GM23338 (cell line): Measurements from ENCODE around the gene SLC23A2.

Experiments
- CREB1 ChIP-seq: fragments of 250-450 bp; sonication (Bioruptor Pico); IDR thresholded peaks from 2 replicates; pipeline ENCODE4 v1.5.0; 2020; ENCODE audit warnings: low read depth, mild to moderate bottlenecking, moderate library complexity
- EZH2 ChIP-seq: fragments of 200-600 bp; sonication (generic); IDR thresholded peaks from one replicate; pipeline ENCODE4 v1.8.0; 2017; ENCODE audit warnings: antibody characterized with exemption, mild to moderate bottlenecking, low read depth; ENCODE audit not compliant: unreplicated experiment
- EZH2phosphoT487 ChIP-seq: fragments of 200-600 bp; sonication (generic); IDR thresholded peaks from one replicate; pipeline ENCODE4 v1.8.1; 2018; ENCODE audit warnings: antibody characterized with exemption; ENCODE audit not compliant: unreplicated experiment
- POLR2AphosphoS5 ChIP-seq: IDR thresholded peaks from 2 replicates; pipeline ENCODE4 v1.6.1; 2016; ENCODE audit warnings: antibody characterized with exemption, low read depth
- ZNF114 ChIP-seq: fragments of 250-450 bp; sonication (Bioruptor Pico); IDR thresholded peaks from 2 replicates; pipeline ENCODE4 v1.5.0; 2020; ENCODE audit warnings: mild to moderate bottlenecking, moderate library complexity
- TF ChIP-seq, protein P1 (sequence below), 2 experiments: fragments of 200-600 bp in 1 of 2; sonication (generic) in 1 of 2; conservative IDR thresholded peaks; 2 replicates each; pipeline versions ENCODE4 v1.5.1 to v1.6.1; 2016 to 2017; ENCODE audit warnings: antibody characterized with exemption in 2 of 2, low read depth in 2 of 2, mild to moderate bottlenecking in 2 of 2, moderate library complexity in 1 of 2
- TF ChIP-seq, protein P2 (sequence below): fragments of 250-450 bp; sonication (Bioruptor Pico); IDR thresholded peaks from 2 replicates; pipeline ENCODE4 v1.5.0; 2020; ENCODE audit warnings: mild to moderate bottlenecking, moderate library complexity
- TF ChIP-seq, protein P3 (sequence below): IDR thresholded peaks from one replicate; pipeline ENCODE4 v1.6.1; 2018; ENCODE audit warnings: antibody characterized with exemption; ENCODE audit not compliant: unreplicated experiment

DNA sequence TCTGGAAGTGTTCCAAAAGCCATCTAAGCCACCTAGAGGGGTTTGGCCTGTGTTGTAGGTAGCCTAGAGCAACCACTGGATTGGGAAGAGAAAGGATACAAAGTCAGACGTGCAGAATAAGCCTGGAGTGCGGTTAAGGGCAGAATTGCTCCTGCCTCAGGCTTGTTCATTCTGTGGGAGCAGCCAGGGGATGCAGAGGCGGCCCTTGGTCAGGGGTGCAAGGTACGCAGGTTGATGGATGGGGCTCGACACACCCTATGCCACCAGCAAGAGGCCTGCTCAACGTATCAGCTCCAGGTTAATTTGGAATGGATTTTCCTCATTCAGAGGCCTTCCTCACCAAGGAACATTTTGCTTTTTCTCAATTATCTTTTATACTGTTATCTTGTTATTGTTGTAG lies 129.8 kb downstream of the SLC23A2 start:
- TF ChIP-seq EZH2 (no peak), POLR2AphosphoS5 (no peak), EZH2phosphoT487 (no peak), CREB1 (CRISPR knock-in tag) (no peak), ZNF114 (CRISPR knock-in tag) (no peak)
- TF ChIP-seq, protein P1, sequence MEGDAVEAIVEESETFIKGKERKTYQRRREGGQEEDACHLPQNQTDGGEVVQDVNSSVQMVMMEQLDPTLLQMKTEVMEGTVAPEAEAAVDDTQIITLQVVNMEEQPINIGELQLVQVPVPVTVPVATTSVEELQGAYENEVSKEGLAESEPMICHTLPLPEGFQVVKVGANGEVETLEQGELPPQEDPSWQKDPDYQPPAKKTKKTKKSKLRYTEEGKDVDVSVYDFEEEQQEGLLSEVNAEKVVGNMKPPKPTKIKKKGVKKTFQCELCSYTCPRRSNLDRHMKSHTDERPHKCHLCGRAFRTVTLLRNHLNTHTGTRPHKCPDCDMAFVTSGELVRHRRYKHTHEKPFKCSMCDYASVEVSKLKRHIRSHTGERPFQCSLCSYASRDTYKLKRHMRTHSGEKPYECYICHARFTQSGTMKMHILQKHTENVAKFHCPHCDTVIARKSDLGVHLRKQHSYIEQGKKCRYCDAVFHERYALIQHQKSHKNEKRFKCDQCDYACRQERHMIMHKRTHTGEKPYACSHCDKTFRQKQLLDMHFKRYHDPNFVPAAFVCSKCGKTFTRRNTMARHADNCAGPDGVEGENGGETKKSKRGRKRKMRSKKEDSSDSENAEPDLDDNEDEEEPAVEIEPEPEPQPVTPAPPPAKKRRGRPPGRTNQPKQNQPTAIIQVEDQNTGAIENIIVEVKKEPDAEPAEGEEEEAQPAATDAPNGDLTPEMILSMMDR (conservative IDR thresholded peaks at IDR 0.05; ENCODE audit: low read depth in 2 of 2), result no peak
- TF ChIP-seq, protein P2, sequence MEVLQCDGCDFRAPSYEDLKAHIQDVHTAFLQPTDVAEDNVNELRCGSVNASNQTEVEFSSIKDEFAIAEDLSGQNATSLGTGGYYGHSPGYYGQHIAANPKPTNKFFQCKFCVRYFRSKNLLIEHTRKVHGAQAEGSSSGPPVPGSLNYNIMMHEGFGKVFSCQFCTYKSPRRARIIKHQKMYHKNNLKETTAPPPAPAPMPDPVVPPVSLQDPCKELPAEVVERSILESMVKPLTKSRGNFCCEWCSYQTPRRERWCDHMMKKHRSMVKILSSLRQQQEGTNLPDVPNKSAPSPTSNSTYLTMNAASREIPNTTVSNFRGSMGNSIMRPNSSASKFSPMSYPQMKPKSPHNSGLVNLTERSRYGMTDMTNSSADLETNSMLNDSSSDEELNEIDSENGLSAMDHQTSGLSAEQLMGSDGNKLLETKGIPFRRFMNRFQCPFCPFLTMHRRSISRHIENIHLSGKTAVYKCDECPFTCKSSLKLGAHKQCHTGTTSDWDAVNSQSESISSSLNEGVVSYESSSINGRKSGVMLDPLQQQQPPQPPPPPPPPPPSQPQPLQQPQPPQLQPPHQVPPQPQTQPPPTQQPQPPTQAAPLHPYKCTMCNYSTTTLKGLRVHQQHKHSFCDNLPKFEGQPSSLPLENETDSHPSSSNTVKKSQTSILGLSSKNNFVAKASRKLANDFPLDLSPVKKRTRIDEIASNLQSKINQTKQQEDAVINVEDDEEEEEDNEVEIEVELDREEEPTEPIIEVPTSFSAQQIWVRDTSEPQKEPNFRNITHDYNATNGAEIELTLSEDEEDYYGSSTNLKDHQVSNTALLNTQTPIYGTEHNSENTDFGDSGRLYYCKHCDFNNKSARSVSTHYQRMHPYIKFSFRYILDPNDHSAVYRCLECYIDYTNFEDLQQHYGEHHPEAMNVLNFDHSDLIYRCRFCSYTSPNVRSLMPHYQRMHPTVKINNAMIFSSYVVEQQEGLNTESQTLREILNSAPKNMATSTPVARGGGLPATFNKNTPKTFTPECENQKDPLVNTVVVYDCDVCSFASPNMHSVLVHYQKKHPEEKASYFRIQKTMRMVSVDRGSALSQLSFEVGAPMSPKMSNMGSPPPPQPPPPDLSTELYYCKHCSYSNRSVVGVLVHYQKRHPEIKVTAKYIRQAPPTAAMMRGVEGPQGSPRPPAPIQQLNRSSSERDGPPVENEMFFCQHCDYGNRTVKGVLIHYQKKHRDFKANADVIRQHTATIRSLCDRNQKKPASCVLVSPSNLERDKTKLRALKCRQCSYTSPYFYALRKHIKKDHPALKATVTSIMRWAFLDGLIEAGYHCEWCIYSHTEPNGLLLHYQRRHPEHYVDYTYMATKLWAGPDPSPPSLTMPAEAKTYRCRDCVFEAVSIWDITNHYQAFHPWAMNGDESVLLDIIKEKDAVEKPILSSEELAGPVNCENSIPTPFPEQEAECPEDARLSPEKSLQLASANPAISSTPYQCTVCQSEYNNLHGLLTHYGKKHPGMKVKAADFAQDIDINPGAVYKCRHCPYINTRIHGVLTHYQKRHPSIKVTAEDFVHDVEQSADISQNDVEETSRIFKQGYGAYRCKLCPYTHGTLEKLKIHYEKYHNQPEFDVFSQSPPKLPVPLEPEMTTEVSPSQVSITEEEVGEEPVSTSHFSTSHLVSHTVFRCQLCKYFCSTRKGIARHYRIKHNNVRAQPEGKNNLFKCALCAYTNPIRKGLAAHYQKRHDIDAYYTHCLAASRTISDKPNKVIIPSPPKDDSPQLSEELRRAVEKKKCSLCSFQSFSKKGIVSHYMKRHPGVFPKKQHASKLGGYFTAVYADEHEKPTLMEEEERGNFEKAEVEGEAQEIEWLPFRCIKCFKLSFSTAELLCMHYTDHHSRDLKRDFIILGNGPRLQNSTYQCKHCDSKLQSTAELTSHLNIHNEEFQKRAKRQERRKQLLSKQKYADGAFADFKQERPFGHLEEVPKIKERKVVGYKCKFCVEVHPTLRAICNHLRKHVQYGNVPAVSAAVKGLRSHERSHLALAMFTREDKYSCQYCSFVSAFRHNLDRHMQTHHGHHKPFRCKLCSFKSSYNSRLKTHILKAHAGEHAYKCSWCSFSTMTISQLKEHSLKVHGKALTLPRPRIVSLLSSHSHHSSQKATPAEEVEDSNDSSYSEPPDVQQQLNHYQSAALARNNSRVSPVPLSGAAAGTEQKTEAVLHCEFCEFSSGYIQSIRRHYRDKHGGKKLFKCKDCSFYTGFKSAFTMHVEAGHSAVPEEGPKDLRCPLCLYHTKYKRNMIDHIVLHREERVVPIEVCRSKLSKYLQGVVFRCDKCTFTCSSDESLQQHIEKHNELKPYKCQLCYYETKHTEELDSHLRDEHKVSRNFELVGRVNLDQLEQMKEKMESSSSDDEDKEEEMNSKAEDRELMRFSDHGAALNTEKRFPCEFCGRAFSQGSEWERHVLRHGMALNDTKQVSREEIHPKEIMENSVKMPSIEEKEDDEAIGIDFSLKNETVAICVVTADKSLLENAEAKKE (CRISPR knock-in tag), result no peak
- TF ChIP-seq, protein P3, sequence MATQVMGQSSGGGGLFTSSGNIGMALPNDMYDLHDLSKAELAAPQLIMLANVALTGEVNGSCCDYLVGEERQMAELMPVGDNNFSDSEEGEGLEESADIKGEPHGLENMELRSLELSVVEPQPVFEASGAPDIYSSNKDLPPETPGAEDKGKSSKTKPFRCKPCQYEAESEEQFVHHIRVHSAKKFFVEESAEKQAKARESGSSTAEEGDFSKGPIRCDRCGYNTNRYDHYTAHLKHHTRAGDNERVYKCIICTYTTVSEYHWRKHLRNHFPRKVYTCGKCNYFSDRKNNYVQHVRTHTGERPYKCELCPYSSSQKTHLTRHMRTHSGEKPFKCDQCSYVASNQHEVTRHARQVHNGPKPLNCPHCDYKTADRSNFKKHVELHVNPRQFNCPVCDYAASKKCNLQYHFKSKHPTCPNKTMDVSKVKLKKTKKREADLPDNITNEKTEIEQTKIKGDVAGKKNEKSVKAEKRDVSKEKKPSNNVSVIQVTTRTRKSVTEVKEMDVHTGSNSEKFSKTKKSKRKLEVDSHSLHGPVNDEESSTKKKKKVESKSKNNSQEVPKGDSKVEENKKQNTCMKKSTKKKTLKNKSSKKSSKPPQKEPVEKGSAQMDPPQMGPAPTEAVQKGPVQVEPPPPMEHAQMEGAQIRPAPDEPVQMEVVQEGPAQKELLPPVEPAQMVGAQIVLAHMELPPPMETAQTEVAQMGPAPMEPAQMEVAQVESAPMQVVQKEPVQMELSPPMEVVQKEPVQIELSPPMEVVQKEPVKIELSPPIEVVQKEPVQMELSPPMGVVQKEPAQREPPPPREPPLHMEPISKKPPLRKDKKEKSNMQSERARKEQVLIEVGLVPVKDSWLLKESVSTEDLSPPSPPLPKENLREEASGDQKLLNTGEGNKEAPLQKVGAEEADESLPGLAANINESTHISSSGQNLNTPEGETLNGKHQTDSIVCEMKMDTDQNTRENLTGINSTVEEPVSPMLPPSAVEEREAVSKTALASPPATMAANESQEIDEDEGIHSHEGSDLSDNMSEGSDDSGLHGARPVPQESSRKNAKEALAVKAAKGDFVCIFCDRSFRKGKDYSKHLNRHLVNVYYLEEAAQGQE, result no peak
